HUES6 (cell line): ENCODE data around the gene ST6GALNAC4.
A peak's percentile ranks its signal among the peaks of the same experiment; 100 is the strongest.

Source experiments
- H3K27ac ChIP-seq: 2 replicates; pipeline ENCODE4 v1.7.0; 2013; ENCODE audit warnings: low read depth, mild to moderate bottlenecking, low read length, inconsistent platforms
- H3K27me3 ChIP-seq: 2 replicates; pipeline ENCODE4 v1.6.1; 2013; ENCODE audit warnings: low read length; ENCODE audit not compliant: control insufficient read depth, insufficient read depth
- H3K36me3 ChIP-seq: 2 replicates; pipeline ENCODE4 v1.6.1; 2013; ENCODE audit warnings: low read length; ENCODE audit not compliant: control insufficient read depth, insufficient read depth
- H3K4me1 ChIP-seq: 2 replicates; pipeline ENCODE4 v1.6.1; 2013; ENCODE audit warnings: low read length; ENCODE audit not compliant: control insufficient read depth, insufficient read depth
- H3K4me3 ChIP-seq: 2 replicates; pipeline ENCODE4 v1.5.1; 2013; ENCODE audit warnings: low read depth, low read length
- H3K9ac ChIP-seq: one replicate; pipeline ENCODE4 v1.6.1; 2013; ENCODE audit warnings: mild to moderate bottlenecking, low read length
- H3K9me3 ChIP-seq: 2 replicates; pipeline ENCODE4 v1.6.1; 2013; ENCODE audit warnings: low read depth, low read length; ENCODE audit not compliant: control insufficient read depth, insufficient read depth

Gene ST6GALNAC4

DNA sequence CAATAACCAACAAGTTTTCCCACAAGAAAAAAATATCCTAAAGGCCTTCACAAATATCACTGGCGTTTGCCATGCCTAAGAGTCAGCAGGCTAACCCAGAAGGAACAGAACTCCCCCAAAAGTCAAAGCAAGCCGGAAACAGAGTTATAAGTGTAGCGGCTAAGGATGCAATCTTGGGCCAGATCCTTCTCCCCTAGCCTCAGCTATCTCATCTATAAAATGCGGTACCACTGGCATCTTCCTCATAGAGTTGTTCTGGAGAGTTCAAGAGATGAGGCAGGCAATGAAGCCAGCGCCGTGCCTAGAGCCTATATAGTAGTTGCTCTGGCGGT, 20.2 kb upstream of the ST6GALNAC4 start:
- Histone ChIP-seq H3K9ac (peak overlapping the region; percentile 74), H3K27me3 (no peaks in the 10 kb centered on the region), H3K36me3 (peaks cover 3% of the 10 kb centered on the region), H3K4me3 (peak overlapping the region; percentile 87), H3K27ac (no peak overlapping the region), H3K4me1 (peaks cover 15% of the 10 kb centered on the region), H3K9me3 (no peaks in the 10 kb centered on the region)

DNA sequence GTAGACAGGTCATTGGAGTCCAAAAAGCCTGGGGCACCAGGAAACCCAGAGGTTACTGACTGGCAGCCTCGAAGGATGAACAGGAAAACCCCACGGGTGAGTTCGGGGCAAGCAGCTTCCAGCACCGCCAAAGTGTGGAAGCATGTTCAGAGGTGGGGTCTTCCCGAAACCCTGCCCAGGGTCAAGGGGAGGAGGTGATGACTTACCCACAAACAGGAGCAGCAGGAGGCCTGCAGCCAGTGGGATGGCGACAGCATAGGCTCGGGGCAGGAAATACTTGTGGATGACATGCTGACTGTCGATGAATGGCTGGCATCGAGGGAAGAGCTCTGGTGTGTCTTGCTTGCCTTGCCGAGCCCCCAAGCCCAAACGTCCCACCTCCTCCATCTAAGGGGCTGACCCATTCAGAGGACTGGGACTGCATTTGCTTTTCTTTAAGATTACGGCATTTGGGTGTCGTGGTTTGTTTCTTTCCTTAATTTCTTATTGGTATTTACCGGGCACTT, 19.6 kb upstream of the ST6GALNAC4 start:
- Histone ChIP-seq H3K36me3 (no peaks in the 10 kb centered on the region), H3K9me3 (no peaks in the 10 kb centered on the region), H3K27me3 (no peaks in the 10 kb centered on the region), H3K9ac (peak overlapping the region; percentile 74), H3K4me3 (peak overlapping the region; percentile 87), H3K27ac (no peak overlapping the region), H3K4me1 (peaks cover 18% of the 10 kb centered on the region)

DNA sequence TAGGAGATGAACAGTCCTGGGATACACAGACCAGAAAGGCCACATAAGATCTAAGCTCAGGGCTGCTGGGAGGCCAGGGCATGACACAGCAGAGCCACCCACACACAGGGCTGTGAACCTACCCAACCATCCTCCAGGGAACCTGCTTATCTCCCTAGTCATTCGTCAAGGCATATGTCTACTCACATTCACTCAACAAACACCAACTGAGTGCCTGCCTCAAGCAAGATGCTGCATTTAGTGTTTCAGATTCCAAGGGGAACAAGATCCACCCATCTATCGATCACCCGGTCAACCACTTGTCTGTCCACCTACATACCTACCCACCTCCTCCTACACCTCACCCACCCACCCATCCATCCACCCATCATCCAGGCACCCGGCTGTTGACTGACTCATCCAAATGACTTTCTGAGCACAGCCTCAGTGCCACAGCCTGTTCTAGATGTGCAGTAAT, 19.0 kb upstream of the ST6GALNAC4 start:
- no peaks in the 10 kb centered on the region for H3K9me3 ChIP-seq
- no peaks in the 10 kb centered on the region for H3K36me3 ChIP-seq
- H3K27ac ChIP-seq, result no peak overlapping the region
- peaks cover 24% of the 10 kb centered on the region for H3K4me1 ChIP-seq
- no peak overlapping the region for H3K9ac ChIP-seq
- no peaks in the 10 kb centered on the region for H3K27me3 ChIP-seq
- H3K4me3 ChIP-seq, result peak overlapping the region; percentile 87; the same call in 1 of the 2 replicates

DNA sequence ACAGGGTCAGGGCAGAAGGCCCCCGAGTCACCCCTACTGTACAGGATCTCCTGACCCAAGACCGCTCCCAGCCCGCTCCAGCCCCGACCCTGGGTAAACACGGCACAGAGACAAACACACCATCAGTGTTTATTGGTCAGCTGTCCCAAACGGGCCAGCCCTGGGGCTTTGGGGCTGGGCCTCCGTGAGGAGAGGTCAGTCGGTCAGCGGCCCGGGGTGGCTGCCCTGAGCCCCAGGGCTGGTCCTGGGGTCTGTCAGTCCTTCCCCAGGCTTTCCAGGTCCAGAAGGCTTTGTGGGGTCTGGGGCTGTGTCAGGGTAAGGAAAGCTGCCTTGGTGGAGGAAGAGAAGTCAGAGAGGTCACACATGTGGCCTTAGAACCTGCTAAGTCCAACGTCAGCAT, 18.1 kb upstream of the ST6GALNAC4 start:
- Histone ChIP-seq H3K4me1 (peaks cover 27% of the 10 kb centered on the region), H3K9ac (no peak overlapping the region), H3K36me3 (no peaks in the 10 kb centered on the region), H3K27me3 (peaks cover 3% of the 10 kb centered on the region; the same call in 1 of the 2 replicates), H3K4me3 (no peak overlapping the region), H3K27ac (no peak overlapping the region), H3K9me3 (no peaks in the 10 kb centered on the region)

DNA sequence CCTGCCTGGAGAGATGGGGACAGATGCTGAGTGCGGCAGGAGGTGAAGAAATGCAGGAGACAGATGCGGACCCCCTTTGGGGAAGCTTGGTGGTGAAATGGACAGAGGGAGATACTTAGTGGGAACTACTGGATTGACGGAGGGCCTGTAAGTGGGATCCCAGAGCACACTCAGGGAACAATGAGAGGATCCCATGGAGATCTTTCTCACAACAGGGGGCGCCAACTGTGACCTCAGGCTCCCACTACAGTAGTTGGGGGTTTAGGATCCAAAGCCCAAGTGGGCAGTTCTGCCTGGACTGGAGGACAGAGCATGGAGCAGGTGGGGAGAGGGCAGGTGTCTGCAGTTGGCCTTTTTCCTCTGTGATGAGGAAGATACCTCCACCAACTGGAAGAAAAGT, 17.4 kb upstream of the ST6GALNAC4 start:
- no peaks in the 10 kb centered on the region for H3K9me3 ChIP-seq
- H3K4me3 ChIP-seq, result no peak overlapping the region
- no peak overlapping the region for H3K9ac ChIP-seq
- peaks cover 30% of the 10 kb centered on the region for H3K4me1 ChIP-seq
- no peaks in the 10 kb centered on the region for H3K36me3 ChIP-seq
- H3K27me3 ChIP-seq, result peaks cover 10% of the 10 kb centered on the region
- no peak overlapping the region for H3K27ac ChIP-seq

DNA sequence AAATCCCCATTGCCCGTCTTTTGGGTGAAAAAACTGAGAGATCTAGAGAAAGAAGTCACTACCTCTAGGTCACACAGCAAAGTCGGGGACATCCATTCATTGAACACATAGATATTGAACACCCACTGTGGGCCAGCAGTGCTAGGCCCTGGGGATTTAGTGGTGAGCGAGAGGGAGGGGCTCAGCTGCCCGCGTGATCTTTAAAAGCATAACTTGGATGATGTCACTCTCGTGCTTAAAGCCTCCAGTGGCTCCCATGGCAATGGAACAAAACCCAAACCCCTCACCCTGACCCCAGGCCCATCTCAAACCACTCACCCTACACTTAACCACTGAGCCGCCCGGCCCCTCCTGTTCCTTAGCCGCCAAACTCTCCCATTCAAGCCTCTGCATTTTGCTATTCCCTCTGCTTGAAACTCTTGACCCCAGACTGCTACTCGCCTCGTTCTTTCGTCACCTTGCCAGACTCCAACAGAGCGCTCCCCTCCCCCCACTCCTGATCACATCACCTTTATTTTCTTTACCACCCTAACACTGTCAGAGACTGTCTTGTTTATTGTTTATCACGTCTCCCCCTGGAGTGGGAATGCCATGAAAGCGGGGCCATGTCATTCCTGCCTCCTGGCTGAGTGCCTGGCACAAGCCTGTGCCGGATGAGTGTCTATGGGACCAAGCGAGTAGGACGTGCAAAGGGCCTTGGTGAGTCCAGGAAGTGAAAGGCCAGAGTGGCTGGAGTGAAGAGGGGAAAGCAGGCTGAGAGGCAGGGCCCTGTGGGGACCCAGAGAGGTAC, 14.4 kb upstream of the ST6GALNAC4 start:
- peak overlapping the region; percentile 55 for H3K9ac ChIP-seq
- no peaks in the 10 kb centered on the region for H3K36me3 ChIP-seq
- peaks cover 38% of the 10 kb centered on the region for H3K27me3 ChIP-seq
- H3K4me1 ChIP-seq, result peaks cover 38% of the 10 kb centered on the region
- H3K27ac ChIP-seq, result peak overlapping the region; percentile 27; the same call in 1 of the 2 replicates
- H3K9me3 ChIP-seq, result no peaks in the 10 kb centered on the region
- peak overlapping the region; percentile 56 for H3K4me3 ChIP-seq

DNA sequence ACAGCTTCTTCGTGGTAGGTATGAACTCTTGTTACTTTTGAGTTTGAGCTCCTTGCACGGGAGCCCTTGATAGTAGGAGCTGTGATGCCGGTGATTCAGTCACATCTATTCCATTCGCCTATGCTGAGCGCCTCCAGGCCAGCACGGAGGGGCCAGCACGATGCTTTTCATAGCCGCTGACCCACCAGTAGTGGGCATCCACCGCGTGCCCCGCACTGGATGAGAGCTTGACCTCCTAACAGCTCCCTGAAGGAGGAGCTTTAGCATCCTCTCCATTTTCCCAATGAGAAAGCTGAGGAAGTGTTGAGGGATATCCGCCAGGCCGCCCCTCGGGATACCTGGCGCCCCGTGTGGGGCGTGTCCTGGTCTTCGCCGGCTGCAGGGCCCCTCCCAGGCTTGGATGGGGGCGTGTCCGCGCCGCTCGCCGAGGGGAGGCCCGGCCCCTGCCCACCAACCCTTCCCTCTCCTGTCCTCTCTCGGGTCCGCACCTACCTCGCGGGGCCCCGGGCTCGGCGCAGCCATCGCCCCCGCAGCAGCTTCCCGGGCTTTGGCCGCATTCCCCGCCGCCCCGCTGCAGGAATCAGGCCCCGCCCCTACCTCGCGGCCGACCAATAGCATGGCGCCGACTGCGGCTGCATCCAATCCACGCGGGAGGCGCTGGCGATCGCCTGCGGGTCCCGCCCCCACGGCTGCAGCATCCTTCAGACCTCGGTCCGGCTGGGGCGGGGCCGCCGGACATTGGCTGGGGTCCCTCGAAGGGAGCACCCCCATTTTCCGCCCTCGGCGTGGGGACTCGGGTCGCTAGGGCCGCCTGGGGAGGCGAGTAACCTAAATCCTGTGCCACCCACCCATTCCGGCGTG, 13.6 kb upstream of the ST6GALNAC4 start, which contains the start of gene PIP5KL1:
Gene PIP5KL1, minus strand, starts transcription at position 547 of the 861 bp plus-strand sequence. Its CDS starts 25 bp downstream, at position 522.
- peak within 1 kb of the TSS; percentile 27; the same call in 1 of the 2 replicates for H3K27ac ChIP-seq

DNA sequence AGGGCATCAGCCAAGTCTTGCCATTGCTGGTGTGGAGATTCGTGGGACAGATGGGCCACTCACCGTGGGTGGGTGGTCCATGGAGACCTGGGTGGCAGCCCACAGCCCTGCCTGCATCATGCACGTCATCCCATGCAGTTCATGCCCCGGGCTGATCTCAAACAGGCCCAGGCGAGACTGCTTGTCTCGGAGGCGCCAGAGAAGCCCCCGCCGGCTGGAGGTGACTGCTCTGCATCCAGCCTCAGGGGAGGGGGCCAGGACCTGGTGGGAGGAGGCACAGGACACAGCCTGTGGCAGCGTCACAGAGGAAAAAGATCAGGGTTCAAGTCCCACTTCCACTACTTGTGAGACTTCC, 12.8 kb upstream of the ST6GALNAC4 start:
- H3K4me3 ChIP-seq, result no peak overlapping the region
- H3K9me3 ChIP-seq, result no peaks in the 10 kb centered on the region
- H3K4me1 ChIP-seq, result peaks cover 36% of the 10 kb centered on the region
- H3K27ac ChIP-seq, result no peak overlapping the region
- H3K36me3 ChIP-seq, result no peaks in the 10 kb centered on the region
- peaks cover 49% of the 10 kb centered on the region for H3K27me3 ChIP-seq
- H3K9ac ChIP-seq, result no peak overlapping the region

More for the DNA sequence above, 13.6 kb upstream of the ST6GALNAC4 start, which contains the start of gene PIP5KL1:
- H3K36me3 ChIP-seq, result no peaks in the 10 kb centered on the region
- peaks cover 43% of the 10 kb centered on the region for H3K27me3 ChIP-seq
- peaks cover 36% of the 10 kb centered on the region for H3K4me1 ChIP-seq
- H3K9me3 ChIP-seq, result no peaks in the 10 kb centered on the region
- peak within 1 kb of the TSS; percentile 56 for H3K4me3 ChIP-seq
- peak within 1 kb of the TSS; percentile 55 for H3K9ac ChIP-seq

DNA sequence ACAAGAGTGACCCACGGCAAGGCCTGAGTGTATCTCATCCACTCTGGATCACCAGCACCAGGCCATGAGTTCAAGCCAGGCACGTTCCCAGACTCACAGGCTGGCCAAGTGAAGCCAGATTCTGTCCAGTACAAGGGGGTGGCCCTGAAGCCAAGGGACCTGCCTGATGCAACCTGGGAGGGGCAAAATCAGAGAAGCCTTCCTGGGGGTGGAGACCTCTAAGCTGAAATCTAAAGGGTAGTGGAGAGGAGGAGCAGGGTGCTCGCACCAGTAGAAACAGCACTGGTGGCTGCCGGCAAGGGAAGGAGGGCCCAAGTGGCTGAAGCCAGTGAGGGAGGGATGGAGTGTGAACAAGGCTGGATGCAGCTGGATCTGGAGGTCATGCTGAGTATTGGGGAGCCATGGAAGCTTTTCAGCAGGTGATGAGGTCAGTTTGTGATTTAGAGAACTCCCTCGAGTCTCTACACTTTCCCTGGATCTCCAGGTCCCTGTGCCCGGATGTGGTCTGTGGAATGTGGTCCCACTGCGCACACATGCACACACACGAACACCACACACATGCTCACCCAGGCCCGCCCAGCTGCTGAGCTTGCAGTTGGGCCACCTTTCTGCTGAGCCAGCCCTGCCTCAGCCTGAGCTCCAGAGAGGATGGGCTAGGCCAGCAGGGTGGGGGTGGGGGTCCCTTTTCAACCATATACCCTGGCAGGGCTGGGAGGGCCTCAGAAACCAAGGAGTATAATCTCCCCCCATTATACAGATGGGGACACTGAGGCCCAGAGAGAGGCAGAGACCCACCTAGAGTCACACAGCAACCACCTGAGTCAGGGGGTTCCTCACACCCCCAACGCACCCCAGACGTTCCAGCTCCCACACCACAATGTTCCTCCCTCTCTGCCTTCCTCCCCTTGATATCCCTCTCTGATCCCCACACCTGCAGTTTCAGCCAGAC, 12.1 kb upstream of the ST6GALNAC4 start:
- H3K27ac ChIP-seq, result no peak overlapping the region
- peak overlapping the region; percentile 70; the same call in 1 of the 2 replicates for H3K4me3 ChIP-seq
- H3K9ac ChIP-seq, result no peak overlapping the region
- peaks cover 36% of the 10 kb centered on the region for H3K4me1 ChIP-seq
- H3K36me3 ChIP-seq, result no peaks in the 10 kb centered on the region
- H3K9me3 ChIP-seq, result no peaks in the 10 kb centered on the region
- peaks cover 50% of the 10 kb centered on the region for H3K27me3 ChIP-seq

DNA sequence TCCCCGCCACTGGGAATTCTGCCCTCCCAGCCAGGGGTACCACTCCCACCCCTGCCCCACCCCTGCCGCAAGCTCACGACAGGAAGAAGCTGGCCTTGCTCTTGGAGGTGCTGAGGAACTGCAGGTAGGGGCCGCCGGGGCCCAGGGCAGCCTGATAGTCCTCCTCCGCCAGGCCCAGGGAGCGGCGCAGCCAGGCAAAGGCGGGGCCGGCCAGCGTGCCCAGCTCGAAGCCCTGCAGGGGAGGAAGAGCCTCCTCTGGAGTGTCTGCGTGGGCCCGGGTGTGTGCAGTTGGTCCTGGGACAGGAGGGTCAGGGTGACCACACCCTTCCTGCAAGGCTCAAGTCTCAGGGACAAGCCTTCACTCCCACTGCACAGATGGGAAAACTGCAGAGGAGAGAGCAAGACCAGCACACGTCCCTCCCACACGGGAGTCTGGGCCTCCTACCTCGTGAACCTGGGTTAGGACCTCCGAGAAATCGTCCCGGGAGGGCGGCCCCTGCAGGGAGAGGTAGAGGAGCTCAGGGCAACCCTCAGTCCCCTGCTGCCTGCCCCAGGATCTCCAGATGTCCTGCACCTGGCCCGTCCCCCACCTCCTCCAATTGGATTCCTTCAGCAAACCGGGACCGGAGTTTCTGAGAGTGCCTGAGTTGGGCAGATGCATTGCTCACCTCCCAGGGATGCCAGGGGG, 11.3 kb upstream of the ST6GALNAC4 start:
- H3K27me3 ChIP-seq, result peaks cover 50% of the 10 kb centered on the region
- H3K27ac ChIP-seq, result no peak overlapping the region
- H3K9me3 ChIP-seq, result no peaks in the 10 kb centered on the region
- peaks cover 36% of the 10 kb centered on the region for H3K4me1 ChIP-seq
- H3K36me3 ChIP-seq, result no peaks in the 10 kb centered on the region
- peak overlapping the region; percentile 70 for H3K4me3 ChIP-seq
- H3K9ac ChIP-seq, result no peak overlapping the region
